K562 (cell line): ENCODE results near the gene OGDH. TPM values are rescaled to one million over a fixed set of nuclear protein-coding genes. Genes with fewer than 3 reads are reported as not detected.

Experiments
- ATAC-seq: fragments of 200-7000 bp; cut with Tn5 transposase; 3 replicates; pipeline ENCODE4 v1.9.1; 2020; ENCODE audit warnings: moderate library complexity
- BruUV-seq: library from RNA; stranded (reverse); fragments of 400-500 nt; replicated peaks from 2 replicates; lab custom pipeline; 2021; lab: Mats Ljungman, UMichigan
- CTCF ChIA-PET: fragments of 300-600 bp; formaldehyde crosslinking; extraction: SDS; loops from one replicate; lab custom pipeline; 2021; ENCODE audit warnings: low intra/inter-chr PET ratio; lab: Yijun Ruan, JAX
- POLR2A ChIA-PET: fragments of 300-600, 350-650 bp; sonication (Branson Sonifier 250); formaldehyde crosslinking; extraction: SDS; loops from one replicate; lab custom pipeline; 2021; ENCODE audit warnings: antibody characterized with exemption, inconsistent platforms; lab: Yijun Ruan, JAX
- DNase-seq, 4 experiments: peaks; one replicate each; pipeline versions ENCODE4 v3.0.0 to v3.0.0-alpha.2; 2011 to 2018; ENCODE audit warnings: low spot score in 3 of 4, mixed read lengths in 3 of 4; ENCODE audit errors: extremely low read depth in 1 of 4
- FAIRE-seq: peaks from 2 replicates; lab custom pipeline; 2011; peaks lifted over from hg19 to GRCh38; lab: Jason Lieb, UNC
- H2AFZ ChIP-seq: 2 replicates; pipeline ENCODE4 v1.6.0; 2011; ENCODE audit warnings: low read depth, low read length, control low read depth, inconsistent platforms
- H3K27ac ChIP-seq: fragments of 200-600 bp; 3 replicates; pipeline ENCODE4 v1.8.0; 2011; ENCODE audit warnings: low read depth, mild to moderate bottlenecking, control low read depth, inconsistent platforms, low read length, moderate library complexity, mixed read lengths; ENCODE audit errors: extremely low read depth
- H3K27me3 ChIP-seq, 2 experiments: fragments of 300-600 bp in 1 of 2; 2 replicates in 1 of 2; 3 replicates in 1 of 2; pipeline versions ENCODE4 v1.6.0 to v1.8.0; 2011; ENCODE audit warnings: inconsistent platforms in 2 of 2, low read length in 2 of 2, mild to moderate bottlenecking in 1 of 2, mixed read lengths in 1 of 2, moderate library complexity in 1 of 2; ENCODE audit not compliant: control insufficient read depth in 2 of 2, insufficient read depth in 2 of 2
- H3K36me3 ChIP-seq: fragments of 300-600 bp; 3 replicates; pipeline ENCODE4 v1.8.0; 2011; ENCODE audit warnings: mild to moderate bottlenecking, low read length, inconsistent platforms; ENCODE audit not compliant: control insufficient read depth, insufficient read depth
- H3K4me1 ChIP-seq, 2 experiments: fragments of 200-600 bp in 1 of 2; replicated peaks in 1 of 2; 2 replicates in 1 of 2; 3 replicates in 1 of 2; pipeline versions ENCODE4 v1.5.1 to v1.8.0; 2011; ENCODE audit warnings: inconsistent platforms in 2 of 2, low read length in 2 of 2, mild to moderate bottlenecking in 1 of 2, mixed read lengths in 1 of 2, moderate library complexity in 1 of 2; ENCODE audit not compliant: control insufficient read depth in 2 of 2, insufficient read depth in 2 of 2
- H3K4me2 ChIP-seq: 2 replicates; pipeline ENCODE4 v1.6.1; 2011; ENCODE audit warnings: low read length, control low read depth, inconsistent platforms, mixed read lengths; ENCODE audit not compliant: insufficient read depth
- H3K4me3 ChIP-seq: fragments of 200-600 bp; sonication (generic), shearing (Covaris generic); 2 replicates; pipeline ENCODE4 v1.5.1; 2016; ENCODE audit warnings: control low read depth, inconsistent platforms
- H3K79me2 ChIP-seq: fragments of 200-600 bp; 3 replicates; pipeline ENCODE4 v1.8.0; 2011; ENCODE audit warnings: low read length, inconsistent platforms; ENCODE audit not compliant: control insufficient read depth, insufficient read depth
- H3K9ac ChIP-seq, 2 experiments: 2 replicates each; pipeline versions ENCODE4 v1.6.0 to v1.6.1; 2011; ENCODE audit warnings: low read depth in 2 of 2, low read length in 2 of 2, control low read depth in 1 of 2, inconsistent platforms in 1 of 2, mild to moderate bottlenecking in 1 of 2, mixed read lengths in 1 of 2; ENCODE audit not compliant: insufficient read depth in 1 of 2
- H3K9me1 ChIP-seq: one replicate; pipeline ENCODE4 v1.6.0; 2011; ENCODE audit warnings: inconsistent platforms, mild to moderate bottlenecking, low read length, moderate library complexity; ENCODE audit not compliant: control insufficient read depth, insufficient read depth
- H3K9me3 ChIP-seq: replicated peaks from 2 replicates; pipeline ENCODE4 v1.5.1; 2011; ENCODE audit warnings: low read depth, low read length, inconsistent platforms; ENCODE audit not compliant: control insufficient read depth, insufficient read depth
- H4K20me1 ChIP-seq: replicated peaks from 2 replicates; pipeline ENCODE4 v1.6.1; 2011; ENCODE audit warnings: low read length, inconsistent platforms, mixed read lengths; ENCODE audit not compliant: control insufficient read depth, insufficient read depth
- ADNP ChIP-seq: fragments of 200-800 bp; sonication (Bioruptor generic); IDR thresholded peaks from 2 replicates; pipeline ENCODE4 v1.6.1; 2016; ENCODE audit warnings: missing genetic modification characterization, missing compliant biosample characterization
- EWSR1 ChIP-seq: fragments of 450-650 bp; IDR thresholded peaks from 2 replicates; pipeline ENCODE4 v1.6.1; 2018; ENCODE audit warnings: borderline replicate concordance, mild to moderate bottlenecking, low read depth, moderate library complexity; ENCODE audit not compliant: partially characterized antibody
- NEUROD1 ChIP-seq: fragments of 150-350 bp; IDR thresholded peaks from 2 replicates; pipeline ENCODE4 v1.6.1; 2014; ENCODE audit warnings: borderline replicate concordance, low read length, low read depth; ENCODE audit not compliant: partially characterized antibody
- SIX5 ChIP-seq, 2 experiments: IDR thresholded peaks; 2 replicates each; pipeline ENCODE4 v1.6.1; 2011; ENCODE audit warnings: low read length in 2 of 2, borderline replicate concordance in 1 of 2, low read depth in 1 of 2, mild to moderate bottlenecking in 1 of 2, moderate library complexity in 1 of 2; ENCODE audit not compliant: insufficient read depth in 1 of 2
- SMARCE1 ChIP-seq: fragments of 450-650 bp; IDR thresholded peaks from 2 replicates; pipeline ENCODE4 v1.7.1; 2016; ENCODE audit warnings: mild to moderate bottlenecking
- SREBF1 ChIP-seq: fragments of 150-350 bp; IDR thresholded peaks from 2 replicates; pipeline ENCODE4 v1.6.1; 2014; ENCODE audit warnings: antibody characterized with exemption, low read depth, low read length, borderline replicate concordance
- ZKSCAN1 ChIP-seq: fragments of 150-350 bp; IDR thresholded peaks from 2 replicates; pipeline ENCODE4 v1.6.1; 2016; ENCODE audit warnings: low read depth, low read length
- WGBS: fragments of 100-300 bp; shearing (Covaris generic); methylation state at CpG from one replicate; pipeline ENCODE4 v1.1.6; 2016; ENCODE audit warnings: low coverage, mixed read lengths; ENCODE audit not compliant: insufficient coverage; ENCODE audit errors: missing lambda C conversion rate; 5-methylcytosine and 5-hydroxymethylcytosine counted together
- in situ Hi-C: fragments of 300-500 bp; cut with MboI; formaldehyde crosslinking; loops from 4 replicates; pipeline ENCODE4 v1.15.0; 2018; ENCODE audit warnings: inconsistent platforms, mixed read lengths
- intact Hi-C: fragments of 100-400 bp; cut with micrococcal nuclease; formaldehyde crosslinking; loops from 2 replicates; pipeline ENCODE4 v1.14.2; 2022
- polyA plus RNA-seq, 8 experiments: library from polyadenylated mRNA; depleted of rRNA in 4 of 8; stranded (reverse) in 5 of 8; unstranded in 3 of 8; fragments of >200 nt; fragmentation: Nextera tagmentation in 2 of 8; fragmentation: Illumina TruSeq in 1 of 8; extraction: Ambion mirVana in 2 of 8; extraction: Trizol in 1 of 8; gene quantifications; 2 replicates each; pipeline versions ENCODE4 v1.2.1 to v1.2.3, GENCODE V29; 2011 to 2014; ENCODE audit warnings: inconsistent platforms in 1 of 8, missing spikeins in 1 of 8
- total RNA-seq, 7 experiments: library from RNA; depleted of rRNA in 6 of 7; stranded (reverse); fragments of >200 nt in 6 of 7; fragmentation: Illumina TruSeq in 2 of 7; extraction: Trizol in 2 of 7; gene quantifications; 2 replicates each; pipeline versions ENCODE4 v1.2.1 to v1.2.3, GENCODE V29; 2011 to 2021; ENCODE audit warnings: low replicate concordance in 1 of 7

The OGDH gene
- total and polyA plus RNA-seq, 9 of the 15 experiments (the other 6 are each of a cell fraction or from before 2014, with no cell fraction given): 3.1 to 80.3 (median 23.5) TPM

GRCh38 chr7:44738876-44739665 is 132.6 kb downstream of the OGDH start:
- Histone ChIP-seq H3K79me2 (no peaks in the 10 kb centered on the region), H3K36me3 (no peaks in the 10 kb centered on the region), H3K9me1 (no peaks in the 10 kb centered on the region), H3K4me1 (peaks cover 0 to 6% of the 10 kb centered on the region in 2 experiments; a peak in 3 of 5 replicates), H3K27me3 (no peaks in the 10 kb centered on the region), H3K4me3 (no peak overlapping the region), H3K4me2 (no peak overlapping the region), H3K9ac (peak overlapping the region in 1 of 2 experiments; percentile 43; a peak in 1 of 4 replicates), H3K27ac (no peak overlapping the region), H4K20me1 (no peaks in the 10 kb centered on the region), H3K9me3 (no peaks in the 10 kb centered on the region), H2AFZ (no peak overlapping the region)
- intact Hi-C loops: no loop called here
- in situ Hi-C loops: no loop called here
- FAIRE-seq (no peak), DNase-seq (no peak), ATAC-seq (no peak)
- TF ChIP-seq SMARCE1: no peak
- no peak for TF ChIP-seq NEUROD1
- no peak for TF ChIP-seq ZKSCAN1
- no peak for TF ChIP-seq EWSR1
- no peak for TF ChIP-seq ADNP (tag)
- TF ChIP-seq SREBF1: no peak
- TF ChIP-seq SIX5 (IDR thresholded peaks at IDR 0.05; ENCODE audit: borderline replicate concordance in 1 of 2, insufficient read depth in 1 of 2, low read depth in 1 of 2, low read length in 2 of 2): no peak
- 76% methylated on average over 23 of the region's 23 CpGs for WGBS
- BruUV-seq: no TSS peak
- CTCF ChIA-PET: no interaction called here
- POLR2A ChIA-PET: interaction anchor here (0.8 kb wide), 1 partner anchor 173 kb away, joined by 4 read pairs; no protein-coding TSS in a partner anchor
